ENCODE data around the gene S100A8.
"Not testable (repeated sequence)": the region's sequence is repeated elsewhere in the genome, so short reads cannot be mapped to it uniquely, and the experiment has no call there.

The S100A8 gene

DNA sequence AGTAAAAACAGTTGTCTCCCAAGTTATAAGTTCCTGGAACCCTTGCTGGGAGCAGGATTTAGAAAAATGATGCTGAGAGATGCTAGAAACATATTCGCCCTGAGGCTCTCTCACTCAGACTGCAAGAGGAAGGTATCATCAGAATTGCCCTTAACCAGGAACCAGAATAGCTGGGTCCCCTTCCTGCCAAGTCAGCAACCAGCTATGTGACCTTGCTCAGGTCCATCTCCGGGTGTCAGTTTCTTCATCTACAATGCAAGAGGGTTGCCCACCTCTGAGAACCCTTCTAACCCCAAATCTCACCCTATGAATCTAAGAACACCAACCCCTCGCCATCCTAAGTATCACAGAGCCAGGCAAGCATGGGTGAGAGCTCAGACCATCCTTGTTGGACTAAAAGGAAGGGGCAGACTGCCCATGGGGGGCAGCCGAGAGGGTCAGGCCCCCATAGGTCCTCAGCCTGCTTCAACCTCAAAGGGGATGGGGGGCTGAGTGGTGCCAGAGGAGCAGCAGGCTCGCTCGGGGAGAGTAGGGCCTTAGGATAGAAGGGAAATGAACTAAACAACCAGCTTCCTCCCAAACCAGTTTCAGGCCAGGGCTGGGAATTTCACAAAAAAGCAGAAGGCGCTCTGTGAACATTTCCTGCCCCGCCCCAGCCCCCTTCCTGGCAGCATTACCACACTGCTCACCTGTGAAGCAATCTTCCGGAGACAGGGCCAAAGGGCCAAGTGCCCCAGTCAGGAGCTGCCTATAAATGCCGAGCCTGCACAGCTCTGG is 33.6 kb downstream of the S100A8 start:
- DNase-seq (ENCODE audit: insufficient read length, low spot score) = no peak
- FAIRE-seq = no peak
- no peak for TF ChIP-seq POLR2A (IDR thresholded peaks at IDR 0.05; ENCODE audit: low read depth, low read length)

DNA sequence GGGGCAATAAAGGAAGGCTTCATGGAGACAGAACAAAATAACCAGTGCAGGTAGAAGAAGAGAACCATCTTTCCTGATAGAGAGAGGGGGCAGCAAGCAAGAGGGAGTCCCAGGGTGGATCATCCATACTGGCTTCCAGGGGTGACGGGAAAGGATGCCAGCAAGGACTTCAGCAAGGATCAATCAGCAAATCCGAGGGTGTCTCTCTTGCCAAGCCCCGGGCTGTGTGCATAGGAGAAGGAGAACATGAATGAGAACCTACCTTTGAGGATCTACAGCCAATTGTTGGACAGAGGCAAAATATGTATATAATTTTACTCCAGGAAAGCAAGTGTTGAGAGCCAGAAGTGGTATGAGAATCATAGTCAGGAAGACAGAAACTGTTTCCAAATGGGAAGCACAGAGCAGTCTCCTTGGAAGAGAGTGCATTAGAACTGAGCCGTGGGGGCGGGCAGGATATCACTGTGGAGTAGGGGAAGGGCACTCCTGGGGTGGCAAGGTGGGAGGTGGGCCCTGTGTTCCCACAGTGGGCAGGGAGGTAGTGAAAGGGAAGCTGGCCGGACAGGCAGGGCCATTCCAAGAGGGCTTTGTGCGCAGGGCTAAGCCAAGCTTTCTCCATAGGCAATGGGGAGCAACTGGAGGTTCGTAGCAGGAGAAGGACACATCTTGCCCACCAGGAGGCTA is 34.3 kb downstream of the S100A8 start:
- FAIRE-seq = no peak
- DNase-seq (ENCODE audit: insufficient read length, low spot score) = no peak

GRCh38 chr1:153355445-153356071 is 35.3 kb downstream of the S100A8 start:
- DNase-seq (ENCODE audit: insufficient read length, low spot score) (peak; percentile 63), FAIRE-seq (no peak)
- TF ChIP-seq POLR2A (IDR thresholded peaks at IDR 0.05; ENCODE audit: low read depth, low read length) = no peak

More for the DNA sequence above, 34.3 kb downstream of the S100A8 start:
- TF ChIP-seq POLR2A (IDR thresholded peaks at IDR 0.05; ENCODE audit: low read depth, low read length) = no peak

DNA sequence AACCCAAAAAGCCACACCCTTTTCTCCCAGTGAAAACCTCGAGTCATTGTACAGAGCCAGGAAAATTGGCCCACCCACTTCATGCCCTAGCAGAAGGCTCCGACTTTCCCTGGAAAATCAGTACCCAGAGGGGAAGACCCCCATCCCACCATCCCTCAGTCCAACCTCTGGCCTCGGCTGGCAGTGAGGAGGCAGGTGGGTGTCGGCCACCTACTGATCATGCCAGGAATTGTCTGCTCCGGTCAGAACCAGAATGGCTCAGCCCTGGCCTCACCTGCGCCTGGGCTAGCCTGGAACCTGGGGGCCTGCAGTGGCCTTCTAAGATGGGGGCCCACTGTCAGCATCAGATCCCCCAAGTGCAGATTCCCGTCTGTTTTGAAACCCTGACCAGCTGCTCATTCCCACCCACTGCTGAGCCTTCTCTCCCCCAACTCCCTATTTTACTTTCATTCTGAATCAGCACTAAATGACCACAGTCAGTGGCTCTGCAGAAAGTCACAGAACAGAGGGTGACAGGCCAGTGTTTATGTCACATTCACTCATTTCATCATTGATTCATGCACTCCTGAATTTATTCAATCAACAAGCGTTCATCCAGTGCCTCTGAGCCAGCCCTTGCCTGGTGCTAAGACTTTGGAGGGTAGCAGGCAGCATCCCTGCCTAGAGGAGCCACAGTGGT is 36.2 kb downstream of the S100A8 start:
- no peak for DNase-seq (ENCODE audit: insufficient read length, low spot score)
- TF ChIP-seq POLR2A (IDR thresholded peaks at IDR 0.05; ENCODE audit: low read depth, low read length) = no peak
- FAIRE-seq = no peak

DNA sequence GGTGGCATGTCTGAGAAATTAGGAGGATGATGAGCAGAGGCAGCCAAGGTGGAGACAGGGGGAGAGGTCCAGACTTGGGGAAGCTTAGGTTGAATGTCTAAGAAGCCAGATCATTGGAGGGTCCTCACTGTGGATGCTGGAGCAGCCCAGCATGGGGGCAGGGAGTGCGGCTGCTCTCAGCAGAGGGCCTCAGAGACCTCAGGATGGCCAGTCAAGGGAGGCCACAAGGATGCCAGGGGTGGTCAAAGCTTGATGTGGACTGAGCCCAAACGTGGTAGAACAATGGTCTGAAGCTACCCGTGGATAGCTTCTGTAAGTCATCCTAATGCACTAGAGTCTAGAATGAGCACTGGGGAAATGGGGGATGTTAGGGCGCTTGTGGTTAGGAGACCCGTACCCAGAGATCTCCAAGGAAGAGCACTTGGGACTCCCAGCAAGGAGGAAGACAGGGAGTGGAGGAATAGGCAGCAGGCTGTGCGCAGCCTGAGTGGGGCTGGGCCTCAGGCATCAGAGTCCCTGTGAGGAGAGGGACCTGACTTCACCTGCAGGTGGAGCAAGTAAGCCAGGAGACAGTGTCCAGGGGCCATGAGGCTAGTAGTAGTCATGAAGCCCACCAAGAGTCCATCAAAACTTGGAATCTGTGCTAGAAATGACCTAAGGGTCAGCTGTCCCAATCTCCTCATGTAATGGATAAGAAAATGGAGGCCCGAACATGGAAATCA is 37.5 kb downstream of the S100A8 start:
- TF ChIP-seq POLR2A (IDR thresholded peaks at IDR 0.05; ENCODE audit: low read depth, low read length) = no peak
- DNase-seq (ENCODE audit: insufficient read length, low spot score) (peak; percentile 29), FAIRE-seq (no peak)

DNA sequence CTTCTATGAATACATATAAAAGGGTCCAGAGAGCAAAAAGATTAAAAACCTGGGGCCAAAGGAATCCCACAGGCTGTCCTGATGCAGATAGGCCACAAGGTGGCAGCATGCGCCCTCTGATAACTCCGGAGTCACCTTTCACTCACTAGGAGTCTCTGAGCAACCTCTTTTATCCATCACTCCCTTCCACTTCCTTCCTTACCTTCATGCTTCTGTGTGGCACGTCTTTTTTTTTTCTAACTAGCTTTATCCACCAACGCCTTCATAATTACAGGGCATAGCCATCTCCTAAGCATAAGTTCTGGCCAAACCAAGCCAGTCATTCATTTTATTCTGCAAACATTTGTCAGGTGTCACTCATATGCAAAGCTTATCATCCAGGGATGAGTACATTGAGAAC is 38.4 kb downstream of the S100A8 start:
- TF ChIP-seq POLR2A (IDR thresholded peaks at IDR 0.05; ENCODE audit: low read depth, low read length) = no peak
- DNase-seq (ENCODE audit: insufficient read length, low spot score) (peak; percentile 56), FAIRE-seq (no peak)

GRCh38 chr1:153350321-153350957 is 40.4 kb downstream of the S100A8 start:
- DNase-seq (ENCODE audit: insufficient read length, low spot score) (no peak), FAIRE-seq (no peak)
- TF ChIP-seq POLR2A (IDR thresholded peaks at IDR 0.05; ENCODE audit: low read depth, low read length) = no peak

DNA sequence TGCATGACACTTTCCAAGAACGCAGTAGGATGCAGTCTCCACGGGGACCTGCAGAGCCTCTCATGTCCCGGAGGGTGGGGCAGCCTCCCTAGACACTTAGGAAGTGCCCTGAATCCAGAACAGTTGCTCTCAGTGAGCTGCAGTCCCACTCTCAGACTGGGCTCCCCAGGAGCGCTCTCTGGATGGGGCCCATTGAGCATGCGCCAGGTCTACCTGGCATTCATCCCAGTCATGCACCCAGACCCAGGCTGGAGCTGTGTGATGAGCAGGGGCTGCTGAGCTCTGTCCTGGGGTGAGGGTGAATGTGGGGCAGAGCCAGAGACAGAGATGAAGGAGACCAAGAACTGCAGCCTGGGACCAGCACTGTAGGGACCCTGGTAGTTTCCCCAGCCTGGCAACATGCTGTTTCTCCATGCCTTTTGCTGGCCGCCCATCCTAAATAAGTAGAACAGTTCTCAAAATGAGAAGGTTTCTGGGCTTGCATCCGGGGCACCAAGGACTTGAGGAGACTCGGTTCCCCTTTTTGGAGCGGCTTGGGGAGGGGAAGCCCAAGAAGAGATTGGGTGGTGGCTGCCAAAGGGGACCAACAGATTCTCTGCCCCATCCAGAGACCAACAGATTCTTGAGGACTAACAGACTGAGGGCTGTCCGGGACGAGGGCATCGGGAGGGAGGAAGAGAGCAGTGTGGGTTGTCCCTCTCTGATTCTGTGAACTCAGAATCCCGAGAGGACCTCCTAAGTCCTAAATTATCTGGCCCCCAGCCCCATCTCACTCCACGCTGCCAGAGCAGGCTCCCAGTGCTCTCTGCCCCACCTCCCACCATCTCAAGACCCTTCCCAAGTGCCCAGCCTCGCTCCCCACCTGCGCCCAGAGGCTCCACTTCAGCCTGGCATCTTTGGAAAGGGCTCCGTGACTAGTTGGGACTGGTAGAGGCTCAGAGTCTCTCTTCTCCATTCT is 41.2 kb downstream of the S100A8 start:
- no peak for FAIRE-seq
- no peak for TF ChIP-seq POLR2A (IDR thresholded peaks at IDR 0.05; ENCODE audit: low read depth, low read length)
- no peak for DNase-seq (ENCODE audit: insufficient read length, low spot score)

- DNase-seq (ENCODE audit: insufficient read length, low spot score) = no peak
- TF ChIP-seq POLR2A (IDR thresholded peaks at IDR 0.05; ENCODE audit: low read depth, low read length) = no peak
- no peak for FAIRE-seq
Measured at GRCh38 chr1:153348511-153349362, 42.1 kb downstream of the S100A8 start, which contains the start of gene PGLYRP4. TSS of gene PGLYRP4 (minus strand) at chr1:153348841. CDS start at chr1:153347932, 909 bp downstream.

- DNase-seq (ENCODE audit: insufficient read length, low spot score) = no peak
- FAIRE-seq = no peak
- TF ChIP-seq POLR2A (IDR thresholded peaks at IDR 0.05; ENCODE audit: low read depth, low read length) = no peak
Measured at GRCh38 chr1:153347856-153348255, 43.0 kb downstream of the S100A8 start.

- FAIRE-seq; DNase-seq (ENCODE audit: insufficient read length, low spot score): not testable (repeated sequence)
Measured at GRCh38 chr1:153347049-153347448, 43.8 kb downstream of the S100A8 start.
